Calu3 (cell line): Measurements from ENCODE around the gene RTN1. TPM values are rescaled to one million over a fixed set of nuclear protein-coding genes. Genes with fewer than 3 reads are reported as not detected.

Experiments
- BruUV-seq: library from RNA; stranded (reverse); fragments of 400-500 nt; replicated peaks from 2 replicates; lab custom pipeline; 2021; lab: Mats Ljungman, UMichigan
- CTCF ChIA-PET: fragments of 300-600 bp; sonication (Branson Sonifier 250); formaldehyde crosslinking; loops from one replicate; lab custom pipeline; 2022; ENCODE audit warnings: antibody characterized with exemption; lab: Charles Lee
- DNase-seq: peaks from one replicate; pipeline ENCODE4 v3.0.0; 2022
- H3K27ac Mint-ChIP-seq: one replicate; pipeline ENCODE4 v1.8.0; 2022; ENCODE audit warnings: mixed read lengths; ENCODE audit not compliant: unreplicated experiment
- H3K27me3 Mint-ChIP-seq: one replicate; pipeline ENCODE4 v1.8.0; 2022; ENCODE audit warnings: mixed read lengths; ENCODE audit not compliant: unreplicated experiment
- H3K36me3 Mint-ChIP-seq: one replicate; pipeline ENCODE4 v1.8.0; 2022; ENCODE audit warnings: mild to moderate bottlenecking, moderate library complexity, mixed read lengths; ENCODE audit not compliant: insufficient read depth, unreplicated experiment
- H3K4me1 Mint-ChIP-seq: one replicate; pipeline ENCODE4 v1.8.0; 2022; ENCODE audit warnings: mild to moderate bottlenecking, low read depth, mixed read lengths; ENCODE audit not compliant: unreplicated experiment
- H3K4me3 Mint-ChIP-seq: one replicate; pipeline ENCODE4 v1.8.0; 2022; ENCODE audit warnings: mild to moderate bottlenecking, low read depth, moderate library complexity, mixed read lengths; ENCODE audit not compliant: unreplicated experiment
- H3K9me3 Mint-ChIP-seq: one replicate; pipeline ENCODE4 v1.8.0; 2022; ENCODE audit warnings: low read depth, mixed read lengths; ENCODE audit not compliant: unreplicated experiment
- intact Hi-C: fragments of 100-400 bp; cut with micrococcal nuclease; formaldehyde crosslinking; loops from one replicate; pipeline ENCODE4 v1.10.0; 2022; ENCODE audit not compliant: unreplicated experiment
- total RNA-seq: library from RNA; stranded (reverse); gene quantifications from 2 replicates; pipeline ENCODE4 v1.2.3, GENCODE V29; 2022
- TF ChIP-seq, protein P1 (sequence below): fragments of 200-600 bp; IDR thresholded peaks from one replicate; pipeline ENCODE4 v1.8.0; 2022; ENCODE audit warnings: antibody characterized with exemption; ENCODE audit not compliant: unreplicated experiment

Gene RTN1
- total RNA-seq, 1 experiment from 2014 or later, result not detected

- H3K27me3 Mint-ChIP-seq, result peaks cover 30% of the 10 kb centered on the region
- H3K27ac Mint-ChIP-seq, result no peak overlapping the region
- intact Hi-C loops, result no loop called here
- no peaks in the 10 kb centered on the region for H3K36me3 Mint-ChIP-seq
- CTCF ChIA-PET, result no interaction called here
- H3K4me3 Mint-ChIP-seq, result no peak overlapping the region
- DNase-seq, result no peak
- BruUV-seq, result no TSS peak
- no peaks in the 10 kb centered on the region for H3K4me1 Mint-ChIP-seq
- TF ChIP-seq, protein P1, sequence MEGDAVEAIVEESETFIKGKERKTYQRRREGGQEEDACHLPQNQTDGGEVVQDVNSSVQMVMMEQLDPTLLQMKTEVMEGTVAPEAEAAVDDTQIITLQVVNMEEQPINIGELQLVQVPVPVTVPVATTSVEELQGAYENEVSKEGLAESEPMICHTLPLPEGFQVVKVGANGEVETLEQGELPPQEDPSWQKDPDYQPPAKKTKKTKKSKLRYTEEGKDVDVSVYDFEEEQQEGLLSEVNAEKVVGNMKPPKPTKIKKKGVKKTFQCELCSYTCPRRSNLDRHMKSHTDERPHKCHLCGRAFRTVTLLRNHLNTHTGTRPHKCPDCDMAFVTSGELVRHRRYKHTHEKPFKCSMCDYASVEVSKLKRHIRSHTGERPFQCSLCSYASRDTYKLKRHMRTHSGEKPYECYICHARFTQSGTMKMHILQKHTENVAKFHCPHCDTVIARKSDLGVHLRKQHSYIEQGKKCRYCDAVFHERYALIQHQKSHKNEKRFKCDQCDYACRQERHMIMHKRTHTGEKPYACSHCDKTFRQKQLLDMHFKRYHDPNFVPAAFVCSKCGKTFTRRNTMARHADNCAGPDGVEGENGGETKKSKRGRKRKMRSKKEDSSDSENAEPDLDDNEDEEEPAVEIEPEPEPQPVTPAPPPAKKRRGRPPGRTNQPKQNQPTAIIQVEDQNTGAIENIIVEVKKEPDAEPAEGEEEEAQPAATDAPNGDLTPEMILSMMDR, result no peak
- H3K9me3 Mint-ChIP-seq, result no peaks in the 10 kb centered on the region
Observed at GRCh38 chr14:59828276-59828675, 42.3 kb downstream of the RTN1 start.

- H3K9me3 Mint-ChIP-seq, result no peaks in the 10 kb centered on the region
- TF ChIP-seq, protein P1, result no peak
- CTCF ChIA-PET, result no interaction called here
- no peak overlapping the region for H3K27ac Mint-ChIP-seq
- no peak overlapping the region for H3K4me3 Mint-ChIP-seq
- no peak for DNase-seq
- H3K27me3 Mint-ChIP-seq, result peaks cover 30% of the 10 kb centered on the region
- no peaks in the 10 kb centered on the region for H3K36me3 Mint-ChIP-seq
- BruUV-seq, result no TSS peak
- H3K4me1 Mint-ChIP-seq, result no peaks in the 10 kb centered on the region
- intact Hi-C loops, result no loop called here
Observed at GRCh38 chr14:59827401-59827800, 43.2 kb downstream of the RTN1 start.

DNA sequence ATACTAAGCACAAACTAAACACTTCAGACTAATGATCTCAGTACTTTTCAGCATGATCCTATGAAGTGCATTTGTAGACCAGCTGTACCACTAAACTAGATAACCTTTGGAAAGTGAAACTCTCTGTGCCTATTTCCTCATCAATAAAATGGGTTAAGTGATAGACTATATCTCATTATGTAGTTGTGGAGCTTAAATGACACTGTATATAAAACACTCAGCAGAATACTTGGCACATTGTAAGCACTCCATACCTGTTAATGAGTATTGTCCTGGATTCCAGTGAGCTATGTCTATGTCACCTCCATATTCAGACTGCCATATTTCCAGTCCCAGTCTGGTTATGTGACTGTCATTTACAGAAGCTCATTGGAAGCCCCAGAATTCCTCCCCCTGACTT, 44.4 kb downstream of the RTN1 start:
- CTCF ChIA-PET, result interaction anchor here (0.6 kb wide), 1 partner anchor 72 kb away, joined by 3 read pairs; no protein-coding TSS in a partner anchor
- H3K27ac Mint-ChIP-seq, result no peak overlapping the region
- H3K9me3 Mint-ChIP-seq, result no peaks in the 10 kb centered on the region
- intact Hi-C loops, result no loop called here
- no TSS peak for BruUV-seq
- TF ChIP-seq, protein P1, result no peak
- no peak overlapping the region for H3K4me3 Mint-ChIP-seq
- H3K36me3 Mint-ChIP-seq, result no peaks in the 10 kb centered on the region
- no peak for DNase-seq
- H3K4me1 Mint-ChIP-seq, result no peaks in the 10 kb centered on the region
- peaks cover 30% of the 10 kb centered on the region for H3K27me3 Mint-ChIP-seq

DNA sequence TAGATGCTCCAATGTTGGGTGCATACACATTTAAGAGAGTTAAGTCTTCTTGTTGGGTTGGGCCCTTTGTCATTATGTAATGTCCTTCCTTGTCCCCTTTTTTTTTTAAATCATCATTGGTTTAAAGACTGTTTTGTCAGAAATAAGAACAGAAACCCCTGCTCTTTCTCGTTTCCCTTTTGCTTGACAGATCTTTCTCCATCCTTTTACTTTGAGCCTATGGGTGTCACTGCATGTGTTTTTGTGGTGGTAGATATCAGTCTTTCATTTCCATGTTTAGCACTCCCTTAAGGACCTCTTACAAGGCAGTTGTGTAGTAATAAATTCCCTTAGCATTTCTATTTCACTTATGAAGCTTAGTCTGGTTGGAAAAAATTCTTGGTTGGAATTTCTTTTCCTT, 47.4 kb downstream of the RTN1 start:
- Mint-ChIP-seq H3K36me3 (no peaks in the 10 kb centered on the region), H3K4me1 (no peaks in the 10 kb centered on the region), H3K4me3 (no peak overlapping the region), H3K27me3 (peaks cover 24% of the 10 kb centered on the region), H3K27ac (no peak overlapping the region), H3K9me3 (no peaks in the 10 kb centered on the region)
- TF ChIP-seq, protein P1, result no peak
- CTCF ChIA-PET, result no interaction called here
- BruUV-seq, result no TSS peak
- DNase-seq, result no peak
- intact Hi-C loops, result no loop called here
